CD4-positive, alpha-beta T cell (primary cell): Measurements from ENCODE around the gene ST6GALNAC3. TPM values are rescaled to one million over a fixed set of nuclear protein-coding genes. Genes with fewer than 3 reads are reported as not detected.

Source experiments
- ATAC-seq: fragments of 200-7000 bp; cut with Tn5 transposase; one replicate; pipeline ENCODE4 v1.10.0; 2022; ENCODE audit warnings: mild to moderate bottlenecking; ENCODE audit not compliant: poor library complexity
- CTCF ChIA-PET: fragments of 350-600 bp; sonication (Branson Sonifier 250); formaldehyde crosslinking; loops from one replicate; lab custom pipeline; 2021; ENCODE audit warnings: antibody characterized with exemption, inconsistent platforms; lab: Charles Lee
- POLR2A ChIA-PET: fragments of 350-600 bp; sonication (Branson Sonifier 250); formaldehyde crosslinking; loops from one replicate; lab custom pipeline; 2021; ENCODE audit warnings: antibody characterized with exemption, inconsistent platforms; lab: Charles Lee
- DNase-seq, 14 experiments: peaks; one replicate each; pipeline ENCODE4 v3.0.0-alpha.2; 2013 to 2020; ENCODE audit warnings: mixed read lengths in 2 of 14
- H3K27ac ChIP-seq, 2 donors: one replicate each; pipeline versions ENCODE4 v1.5.1 to v1.7.0; 2013; ENCODE audit warnings: low read length in 2 of 2, low read depth in 1 of 2, mild to moderate bottlenecking in 1 of 2
- H3K27me3 ChIP-seq, 2 experiments: 1 replicate in 1 of 2; 2 replicates in 1 of 2; pipeline versions ENCODE4 v1.6.1 to v1.7.0; 2013; ENCODE audit warnings: low read length in 2 of 2, control low read depth in 1 of 2, mild to moderate bottlenecking in 1 of 2, moderate library complexity in 1 of 2; ENCODE audit not compliant: insufficient read depth in 2 of 2, control insufficient read depth in 1 of 2
- H3K36me3 ChIP-seq: one replicate; pipeline ENCODE4 v1.6.1; 2013; ENCODE audit warnings: low read length, control low read depth; ENCODE audit not compliant: insufficient read depth
- H3K4me1 ChIP-seq: one replicate; pipeline ENCODE4 v1.6.1; 2013; ENCODE audit warnings: low read length, control low read depth; ENCODE audit not compliant: insufficient read depth
- H3K4me3 ChIP-seq: one replicate; pipeline ENCODE4 v1.5.1; 2013; ENCODE audit warnings: mild to moderate bottlenecking, low read length, moderate library complexity
- H3K9me3 ChIP-seq, 2 experiments: 1 replicate in 1 of 2; 2 replicates in 1 of 2; pipeline versions ENCODE4 v1.6.1 to v1.7.0; 2013; ENCODE audit warnings: low read length in 2 of 2, mild to moderate bottlenecking in 2 of 2, control low read depth in 1 of 2, moderate library complexity in 1 of 2; ENCODE audit not compliant: control insufficient read depth in 1 of 2, insufficient read depth in 1 of 2
- H3K27ac Mint-ChIP-seq: one replicate; pipeline ENCODE4 v1.8.0; 2020; ENCODE audit warnings: mixed read lengths
- H3K27me3 Mint-ChIP-seq: one replicate; pipeline ENCODE4 v1.8.0; 2021; ENCODE audit warnings: mixed read lengths
- H3K36me3 Mint-ChIP-seq: one replicate; pipeline ENCODE4 v1.8.0; 2021; ENCODE audit warnings: low read depth, mixed read lengths
- H3K4me1 Mint-ChIP-seq: one replicate; pipeline ENCODE4 v1.8.0; 2021; ENCODE audit warnings: low read depth, mixed read lengths
- H3K4me3 Mint-ChIP-seq: one replicate; pipeline ENCODE4 v1.8.0; 2020; ENCODE audit warnings: mild to moderate bottlenecking, mixed read lengths
- H3K9me3 Mint-ChIP-seq: one replicate; pipeline ENCODE4 v1.8.0; 2020; ENCODE audit warnings: mixed read lengths
- intact Hi-C, 2 experiments: fragments of 100-400 bp; cut with DNase I in 1 of 2; cut with micrococcal nuclease in 1 of 2; formaldehyde crosslinking; loops; one replicate each; pipeline versions ENCODE4 v1.15.1 to v1.9.0; 2023 to 2025; cut with DNase I, micrococcal nuclease
- total RNA-seq, 174 experiments: library from RNA in 2 of 174; stranded (reverse) in 2 of 174; gene quantifications; one replicate each; pipeline ENCODE4 v1.2.3 and lab custom pipeline; 2021 to 2026
- TF ChIP-seq, protein P1 (sequence below): fragments of 200-600 bp; IDR thresholded peaks from one replicate; pipeline ENCODE4 v1.8.0; 2022; ENCODE audit warnings: antibody characterized with exemption, mild to moderate bottlenecking

ST6GALNAC3 gene
- total RNA-seq, 2 experiments from 2014 or later, result 0.77 to 1.3 TPM

DNA sequence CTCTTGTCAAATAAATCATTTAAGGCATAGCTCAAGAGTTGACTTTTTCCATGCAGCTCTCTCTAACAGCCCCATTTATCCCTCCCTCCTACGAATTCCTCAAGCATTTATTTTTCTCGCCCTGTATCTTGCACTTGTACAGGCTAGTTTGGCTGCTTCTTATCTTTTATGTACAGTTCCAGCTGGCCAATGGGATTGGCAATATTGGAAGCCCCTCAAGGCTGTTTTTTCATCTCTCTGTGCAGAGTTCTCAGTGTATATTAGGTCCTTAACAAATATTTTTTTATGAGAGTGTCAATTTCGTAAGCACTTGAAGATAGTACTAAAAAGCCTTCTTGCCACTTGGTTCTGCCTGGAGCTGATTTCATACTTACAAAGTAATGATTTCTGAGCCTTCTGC, 356.0 kb downstream of the ST6GALNAC3 start:
- Mint-ChIP-seq H3K9me3 (no peaks in the 10 kb centered on the region), H3K27ac (no peak overlapping the region), H3K4me1 (no peaks in the 10 kb centered on the region), H3K4me3 (no peak overlapping the region), H3K27me3 (no peaks in the 10 kb centered on the region), H3K36me3 (no peaks in the 10 kb centered on the region)
- no peak overlapping the region for H3K4me3 ChIP-seq
- ChIA-PET POLR2A (no interaction called here), CTCF (no interaction called here)
- no peaks in the 10 kb centered on the region for H3K4me1 ChIP-seq
- TF ChIP-seq, protein P1, sequence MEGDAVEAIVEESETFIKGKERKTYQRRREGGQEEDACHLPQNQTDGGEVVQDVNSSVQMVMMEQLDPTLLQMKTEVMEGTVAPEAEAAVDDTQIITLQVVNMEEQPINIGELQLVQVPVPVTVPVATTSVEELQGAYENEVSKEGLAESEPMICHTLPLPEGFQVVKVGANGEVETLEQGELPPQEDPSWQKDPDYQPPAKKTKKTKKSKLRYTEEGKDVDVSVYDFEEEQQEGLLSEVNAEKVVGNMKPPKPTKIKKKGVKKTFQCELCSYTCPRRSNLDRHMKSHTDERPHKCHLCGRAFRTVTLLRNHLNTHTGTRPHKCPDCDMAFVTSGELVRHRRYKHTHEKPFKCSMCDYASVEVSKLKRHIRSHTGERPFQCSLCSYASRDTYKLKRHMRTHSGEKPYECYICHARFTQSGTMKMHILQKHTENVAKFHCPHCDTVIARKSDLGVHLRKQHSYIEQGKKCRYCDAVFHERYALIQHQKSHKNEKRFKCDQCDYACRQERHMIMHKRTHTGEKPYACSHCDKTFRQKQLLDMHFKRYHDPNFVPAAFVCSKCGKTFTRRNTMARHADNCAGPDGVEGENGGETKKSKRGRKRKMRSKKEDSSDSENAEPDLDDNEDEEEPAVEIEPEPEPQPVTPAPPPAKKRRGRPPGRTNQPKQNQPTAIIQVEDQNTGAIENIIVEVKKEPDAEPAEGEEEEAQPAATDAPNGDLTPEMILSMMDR, result no peak
- DNase-seq, result no peak
- no peak overlapping the region for H3K27ac ChIP-seq
- H3K9me3 ChIP-seq, result no peaks in the 10 kb centered on the region
- no peaks in the 10 kb centered on the region for H3K27me3 ChIP-seq
- ATAC-seq, result no peak
- H3K36me3 ChIP-seq, result no peaks in the 10 kb centered on the region
- intact Hi-C loops, result no loop called here

DNA sequence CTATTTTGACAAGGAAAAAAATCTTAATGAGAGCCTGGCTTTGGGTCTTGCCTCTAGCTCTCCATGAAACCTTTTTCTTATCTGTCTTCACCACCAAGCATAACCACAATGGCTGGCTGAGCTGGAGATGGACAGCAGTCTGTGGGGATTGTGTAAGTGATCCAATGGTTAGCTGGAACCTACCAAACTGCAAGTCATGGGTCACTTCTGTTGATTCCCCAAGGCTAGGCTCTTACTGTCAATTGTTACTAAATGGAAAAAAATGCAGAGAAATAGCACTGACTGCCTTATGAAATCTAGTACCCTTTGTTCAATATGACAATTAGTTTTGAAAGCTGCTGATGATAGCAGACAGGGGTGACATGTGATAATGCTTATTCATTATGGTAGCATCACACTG, 359.0 kb downstream of the ST6GALNAC3 start:
- ATAC-seq, result no peak
- Mint-ChIP-seq H3K27me3 (no peaks in the 10 kb centered on the region), H3K36me3 (no peaks in the 10 kb centered on the region), H3K27ac (no peak overlapping the region), H3K9me3 (no peaks in the 10 kb centered on the region), H3K4me3 (no peak overlapping the region), H3K4me1 (no peaks in the 10 kb centered on the region)
- no peak overlapping the region for H3K4me3 ChIP-seq
- no peaks in the 10 kb centered on the region for H3K36me3 ChIP-seq
- H3K9me3 ChIP-seq, result no peaks in the 10 kb centered on the region
- ChIA-PET CTCF (no interaction called here), POLR2A (no interaction called here)
- no peaks in the 10 kb centered on the region for H3K27me3 ChIP-seq
- DNase-seq, result no peak
- H3K27ac ChIP-seq, result no peak overlapping the region
- TF ChIP-seq, protein P1, result no peak
- no peaks in the 10 kb centered on the region for H3K4me1 ChIP-seq
- intact Hi-C loops, result no loop called here

DNA sequence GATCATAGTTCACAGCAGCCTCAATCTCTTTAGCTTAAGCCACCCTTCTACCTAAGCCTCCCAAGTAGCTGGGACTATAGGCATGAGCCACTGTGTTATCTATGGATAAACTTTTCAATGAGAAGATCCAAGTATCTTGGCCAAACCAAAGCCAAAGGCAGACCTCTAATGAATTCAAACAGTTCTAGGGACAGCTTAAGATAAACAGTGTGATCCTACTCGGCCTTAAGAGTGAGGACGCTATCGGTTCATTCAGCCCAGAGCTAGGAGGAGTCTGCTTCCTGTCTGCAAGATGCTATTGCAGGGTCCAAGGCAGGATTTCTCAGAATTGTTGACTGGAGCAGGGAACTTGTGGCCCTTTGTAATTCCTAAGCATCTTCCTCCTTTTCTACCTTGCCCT, 368.7 kb downstream of the ST6GALNAC3 start:
- CTCF ChIA-PET, result no interaction called here
- H3K27ac Mint-ChIP-seq, result no peak overlapping the region
- H3K36me3 ChIP-seq, result no peaks in the 10 kb centered on the region
- H3K27ac ChIP-seq, result no peak overlapping the region
- H3K4me3 ChIP-seq, result no peak overlapping the region
- H3K4me3 Mint-ChIP-seq, result no peak overlapping the region
- no peaks in the 10 kb centered on the region for H3K4me1 ChIP-seq
- intact Hi-C loops, result no loop called here
- H3K36me3 Mint-ChIP-seq, result no peaks in the 10 kb centered on the region
- no peak for DNase-seq
- H3K9me3 ChIP-seq, result peaks cover 0 to 5% of the 10 kb centered on the region in 2 experiments
- no peaks in the 10 kb centered on the region for H3K9me3 Mint-ChIP-seq
- H3K4me1 Mint-ChIP-seq, result no peaks in the 10 kb centered on the region
- POLR2A ChIA-PET, result no interaction called here
- ATAC-seq, result no peak
- no peaks in the 10 kb centered on the region for H3K27me3 ChIP-seq
- no peaks in the 10 kb centered on the region for H3K27me3 Mint-ChIP-seq
- TF ChIP-seq, protein P1, result no peak
